NCI-H1436 treated with DMSO at 0.1 percent for 48 hours (cell line): ENCODE results near the gene BCL7B.
"Not testable (repeated sequence)": the region's sequence is repeated elsewhere in the genome, so short reads cannot be mapped to it uniquely, and the experiment has no call there.

Experiments
- DNase-seq: peaks from one replicate; lab custom pipeline; 2025; lab: John Stamatoyannopoulos, UW

Gene BCL7B

GRCh38 chr7:73535918-73536317 is 21.6 kb downstream of the BCL7B start:
- not testable (repeated sequence) for DNase-seq

- no peak for DNase-seq
Measured at GRCh38 chr7:73533742-73534141, 23.7 kb downstream of the BCL7B start.

GRCh38 chr7:73532224-73532623 is 25.3 kb downstream of the BCL7B start:
- DNase-seq, result no peak

GRCh38 chr7:73530800-73531199 is 26.7 kb downstream of the BCL7B start:
- DNase-seq, result no peak

- no peak for DNase-seq
Measured at GRCh38 chr7:73526896-73527821, 30.3 kb downstream of the BCL7B start.

GRCh38 chr7:73526158-73526494 is 31.4 kb downstream of the BCL7B start:
- not testable (repeated sequence) for DNase-seq

GRCh38 chr7:73522105-73522872 is 35.2 kb downstream of the BCL7B start, which contains the start of gene BAZ1B:
BAZ1B (minus strand) TSS chr7:73522293; CDS start chr7:73521933, 360 bp downstream.
- DNase-seq, result peak; percentile 91

- no peak for DNase-seq
Measured at GRCh38 chr7:73521636-73522104, 35.8 kb downstream of the BCL7B start.

- DNase-seq, result no peak
Measured at GRCh38 chr7:73520673-73521635, 36.5 kb downstream of the BCL7B start.

GRCh38 chr7:73519867-73520672 is 37.4 kb downstream of the BCL7B start:
- no peak for DNase-seq

- no peak for DNase-seq
Measured at GRCh38 chr7:73518470-73518869, 39.0 kb downstream of the BCL7B start.

GRCh38 chr7:73517241-73517995 is 40.1 kb downstream of the BCL7B start:
- no peak for DNase-seq

GRCh38 chr7:73515178-73515577 is 42.3 kb downstream of the BCL7B start:
- no peak for DNase-seq

GRCh38 chr7:73512018-73512780 is 45.3 kb downstream of the BCL7B start:
- DNase-seq, result no peak

GRCh38 chr7:73509463-73509862 is 48.0 kb downstream of the BCL7B start:
- DNase-seq, result no peak

- no peak for DNase-seq
Measured at GRCh38 chr7:73507556-73507955, 49.9 kb downstream of the BCL7B start.

GRCh38 chr7:73504920-73505319 is 52.6 kb downstream of the BCL7B start:
- DNase-seq, result no peak

- no peak for DNase-seq
Measured at GRCh38 chr7:73504017-73504416, 53.5 kb downstream of the BCL7B start.

GRCh38 chr7:73503229-73503628 is 54.3 kb downstream of the BCL7B start:
- no peak for DNase-seq
